HCT116 (cell line): ENCODE results near the gene CASP12. TPM values are rescaled to one million over a fixed set of nuclear protein-coding genes. Genes with fewer than 3 reads are reported as not detected.

Experiments used
- ATAC-seq: fragments of 200-7000 bp; cut with Tn5 transposase; 2 replicates; pipeline ENCODE4 v1.9.1; 2020; ENCODE audit warnings: mild to moderate bottlenecking, moderate library complexity
- BruUV-seq: library from RNA; stranded (reverse); fragments of 400-500 nt; replicated peaks from 2 replicates; lab custom pipeline; 2021; lab: Mats Ljungman, UMichigan
- CTCF ChIA-PET: fragments of 300-600 bp; sonication (Branson Sonifier 250); formaldehyde crosslinking; loops from one replicate; lab custom pipeline; 2021; ENCODE audit warnings: antibody characterized with exemption; lab: Charles Lee
- POLR2A ChIA-PET: fragments of 300-600, 350-600 bp; sonication (Branson Sonifier 250); formaldehyde crosslinking; loops from one replicate; lab custom pipeline; 2021; ENCODE audit warnings: antibody characterized with exemption; lab: Charles Lee
- RAD21 ChIA-PET, 2 experiments: fragments of 300-600 bp; sonication (Branson Sonifier 250); formaldehyde crosslinking; loops; one replicate each; lab custom pipeline; 2023; ENCODE audit warnings: low total read pairs in 2 of 2; ENCODE audit not compliant: uncharacterized antibody in 2 of 2, unreplicated experiment in 2 of 2, low non-redundant PET in 1 of 2; lab: Charles Lee
- DNase-seq: peaks from one replicate; pipeline ENCODE4 v3.0.0-alpha.2; 2010; ENCODE audit warnings: low read depth, low spot score
- H2AFZ ChIP-seq: fragments of 200-600 bp; shearing (Covaris generic), sonication (generic); 2 replicates; pipeline ENCODE4 v1.6.1; 2017; ENCODE audit warnings: low read depth, mixed run types, mixed read lengths, antibody characterized with exemption, low read length; ENCODE audit not compliant: poor library complexity, severe bottlenecking
- H3K27ac ChIP-seq: 2 replicates; pipeline ENCODE4 v1.5.1; 2012; ENCODE audit warnings: low read depth, low read length
- H3K27me3 ChIP-seq: fragments of 200-600 bp; sonication (generic); 2 replicates; pipeline ENCODE4 v1.6.1; 2016; ENCODE audit warnings: mixed run types, low read length, mixed read lengths; ENCODE audit not compliant: insufficient read depth
- H3K36me3 ChIP-seq, 2 experiments: fragments of 200-500 bp in 1 of 2; fragments of 200-600 bp in 1 of 2; sonication (Bioruptor generic) in 1 of 2; sonication (generic) in 1 of 2; 2 replicates each; pipeline versions ENCODE4 v1.5.1 to v1.6.1; 2014 to 2016; ENCODE audit warnings: low read length in 2 of 2, inconsistent platforms in 1 of 2, mixed read lengths in 1 of 2, mixed run types in 1 of 2; ENCODE audit not compliant: insufficient read depth in 2 of 2, control insufficient read depth in 1 of 2
- H3K4me1 ChIP-seq, 2 experiments: fragments of 200-600 bp in 1 of 2; sonication (generic) in 1 of 2; 2 replicates each; pipeline versions ENCODE4 v1.5.1 to v1.6.1; 2012 to 2017; ENCODE audit warnings: low read length in 2 of 2, inconsistent platforms in 1 of 2, mild to moderate bottlenecking in 1 of 2, mixed read lengths in 1 of 2, mixed run types in 1 of 2, moderate library complexity in 1 of 2; ENCODE audit not compliant: insufficient read depth in 2 of 2, control insufficient read depth in 1 of 2
- H3K4me2 ChIP-seq: fragments of 200-600 bp; sonication (generic); 2 replicates; pipeline ENCODE4 v1.6.1; 2017; ENCODE audit warnings: mixed run types, low read length, mixed read lengths
- H3K4me3 ChIP-seq, 2 experiments: fragments of 200-600 bp in 1 of 2; sonication (generic) in 1 of 2; replicated peaks in 1 of 2; 2 replicates each; pipeline ENCODE4 v1.5.1; 2011 to 2016; ENCODE audit warnings: low read length in 2 of 2, control low read depth in 1 of 2, low read depth in 1 of 2, mild to moderate bottlenecking in 1 of 2, mixed read lengths in 1 of 2, mixed run types in 1 of 2
- H3K79me2 ChIP-seq: fragments of 200-600 bp; sonication (generic); 2 replicates; pipeline ENCODE4 v1.6.1; 2017; ENCODE audit warnings: mild to moderate bottlenecking, mixed run types, low read length, moderate library complexity, mixed read lengths; ENCODE audit not compliant: insufficient read depth
- H3K9ac ChIP-seq: fragments of 200-600 bp; sonication (generic); 2 replicates; pipeline ENCODE4 v1.6.1; 2016; ENCODE audit warnings: low read length, mixed read lengths
- H3K9me2 ChIP-seq: fragments of 200-600 bp; sonication (generic), shearing (Covaris generic); 2 replicates; pipeline ENCODE4 v1.6.1; 2017; ENCODE audit warnings: mixed run types, mild to moderate bottlenecking, moderate library complexity; ENCODE audit not compliant: insufficient read depth
- H3K9me3 ChIP-seq, 2 experiments: fragments of 200-500 bp in 1 of 2; fragments of 200-600 bp in 1 of 2; sonication (Bioruptor generic) in 1 of 2; sonication (generic) in 1 of 2; 2 replicates each; pipeline ENCODE4 v1.6.1; 2014 to 2017; ENCODE audit warnings: low read length in 2 of 2, mixed read lengths in 2 of 2, inconsistent platforms in 1 of 2, low read depth in 1 of 2, mild to moderate bottlenecking in 1 of 2, mixed run types in 1 of 2, moderate library complexity in 1 of 2; ENCODE audit not compliant: control insufficient read depth in 1 of 2, insufficient read depth in 1 of 2
- H4K20me1 ChIP-seq: fragments of 200-600 bp; sonication (generic), shearing (Covaris generic); 2 replicates; pipeline ENCODE4 v1.6.1; 2017; ENCODE audit warnings: mixed run types, mild to moderate bottlenecking, moderate library complexity; ENCODE audit not compliant: insufficient read depth
- CEBPB ChIP-seq: IDR thresholded peaks from 2 replicates; pipeline ENCODE4 v1.6.1; 2012; ENCODE audit warnings: low read depth
- CTCF ChIP-seq, 3 experiments: fragments of 200-600 bp in 1 of 3; sonication (generic) in 1 of 3; IDR thresholded peaks in 2 of 3; conservative IDR thresholded peaks in 1 of 3; 2 replicates each; pipeline ENCODE4 v1.5.1; 2012 to 2017; ENCODE audit warnings: low read depth in 2 of 3, low read length in 2 of 3, antibody characterized with exemption in 1 of 3, borderline replicate concordance in 1 of 3, control low read depth in 1 of 3, mild to moderate bottlenecking in 1 of 3, mixed read lengths in 1 of 3, mixed run types in 1 of 3, moderate library complexity in 1 of 3; ENCODE audit not compliant: insufficient read depth in 1 of 3
- POLR2A ChIP-seq: IDR thresholded peaks from 2 replicates; pipeline ENCODE4 v1.7.0; 2011; ENCODE audit warnings: borderline replicate concordance; ENCODE audit not compliant: insufficient read depth, insufficient read length; ENCODE audit errors: extremely low read depth
- REST ChIP-seq: IDR thresholded peaks from 2 replicates; pipeline ENCODE4 v1.6.1; 2012; ENCODE audit warnings: low read depth
- SIN3A ChIP-seq: IDR thresholded peaks from 2 replicates; pipeline ENCODE4 v1.6.1; 2012; ENCODE audit warnings: low read depth
- ZBTB33 ChIP-seq: IDR thresholded peaks from 2 replicates; pipeline ENCODE4 v1.6.1; 2011; ENCODE audit warnings: mild to moderate bottlenecking, low read length, moderate library complexity; ENCODE audit not compliant: insufficient replicate concordance; ENCODE audit errors: extremely low read depth
- intact Hi-C: fragments of 100-400 bp; cut with micrococcal nuclease; formaldehyde crosslinking; loops from 2 replicates; pipeline ENCODE4 v1.10.0; 2022
- total RNA-seq: library from RNA; stranded (reverse); gene quantifications from one replicate; pipeline ENCODE4 v1.2.1, GENCODE V29; 2021; ENCODE audit not compliant: unreplicated experiment

Gene CASP12
- total RNA-seq, 1 experiment from 2014 or later = not detected

- Histone ChIP-seq H3K4me2 (no peak overlapping the region), H3K79me2 (no peaks in the 10 kb centered on the region), H2AFZ (no peak overlapping the region), H3K9ac (no peak overlapping the region), H4K20me1 (no peaks in the 10 kb centered on the region), H3K4me3 (no peak overlapping the region), H3K4me1 (no peaks in the 10 kb centered on the region), H3K36me3 (no peaks in the 10 kb centered on the region), H3K9me3 (no peaks in the 10 kb centered on the region), H3K27me3 (no peaks in the 10 kb centered on the region), H3K9me2 (no peaks in the 10 kb centered on the region), H3K27ac (no peak overlapping the region)
- CTCF ChIA-PET = no interaction called here
- intact Hi-C loops = no loop called here
- DNase-seq (no peak), ATAC-seq (no peak)
- BruUV-seq = no TSS peak
- TF ChIP-seq CEBPB (no peak), CTCF (IDR thresholded peaks at IDR 0.05 in 2 of 3, conservative IDR thresholded peaks at IDR 0.05 in 1 of 3; ENCODE audit: borderline replicate concordance in 1 of 3, insufficient read depth in 1 of 3, low read depth in 2 of 3, low read length in 2 of 3) (no peak)
- POLR2A ChIA-PET = no interaction called here
- RAD21 ChIA-PET = no interaction called here
Measured at GRCh38 chr11:104917271-104918112, 19.2 kb upstream of the CASP12 start.

- H3K36me3 ChIP-seq = no peaks in the 10 kb centered on the region
- DNase-seq = no peak
- H4K20me1 ChIP-seq = no peaks in the 10 kb centered on the region
- no peaks in the 10 kb centered on the region for H3K9me2 ChIP-seq
- H3K27me3 ChIP-seq = no peaks in the 10 kb centered on the region
- no peaks in the 10 kb centered on the region for H3K79me2 ChIP-seq
- no peaks in the 10 kb centered on the region for H3K4me1 ChIP-seq
- no peak overlapping the region for H3K4me3 ChIP-seq
- no peaks in the 10 kb centered on the region for H3K9me3 ChIP-seq
- RAD21 ChIA-PET = no interaction called here
- no peak overlapping the region for H3K27ac ChIP-seq
- H3K4me2 ChIP-seq = no peak overlapping the region
- no peak overlapping the region for H2AFZ ChIP-seq
- no TSS peak for BruUV-seq
- intact Hi-C loops = no loop called here
- no peak for ATAC-seq
- CTCF ChIA-PET = no interaction called here
- H3K9ac ChIP-seq = no peak overlapping the region
- POLR2A ChIA-PET = no interaction called here
- TF ChIP-seq CTCF (IDR thresholded peaks at IDR 0.05 in 2 of 3, conservative IDR thresholded peaks at IDR 0.05 in 1 of 3; ENCODE audit: borderline replicate concordance in 1 of 3, insufficient read depth in 1 of 3, low read depth in 2 of 3, low read length in 2 of 3) = no peak
- no peak for TF ChIP-seq REST
- no peak for TF ChIP-seq ZBTB33
- no peak for TF ChIP-seq POLR2A
- no peak for TF ChIP-seq SIN3A
Measured at GRCh38 chr11:104916442-104916841, 18.2 kb upstream of the CASP12 start.
